Dermis microvascular lymphatic vessel endothelial cell (primary cell): Measurements from ENCODE around the gene GNAI2. TPM values are rescaled to one million over a fixed set of nuclear protein-coding genes. Genes with fewer than 3 reads are reported as not detected.
"Not testable (repeated sequence)": the region's sequence is repeated elsewhere in the genome, so short reads cannot be mapped to it uniquely, and the experiment has no call there.

Experiments
- DNase-seq, 2 donors: peaks; one replicate each; pipeline versions ENCODE4 v3.0.0 to v3.0.0-alpha.2; 2010; ENCODE audit warnings: low read depth in 2 of 2
- total RNA-seq: library from RNA; depleted of rRNA; stranded (reverse); fragments of >200 nt; gene quantifications from 2 replicates; pipeline ENCODE4 v1.2.1, GENCODE V29; 2014

Gene GNAI2
- total RNA-seq, 1 donor from 2014 or later, result 390 TPM

DNA sequence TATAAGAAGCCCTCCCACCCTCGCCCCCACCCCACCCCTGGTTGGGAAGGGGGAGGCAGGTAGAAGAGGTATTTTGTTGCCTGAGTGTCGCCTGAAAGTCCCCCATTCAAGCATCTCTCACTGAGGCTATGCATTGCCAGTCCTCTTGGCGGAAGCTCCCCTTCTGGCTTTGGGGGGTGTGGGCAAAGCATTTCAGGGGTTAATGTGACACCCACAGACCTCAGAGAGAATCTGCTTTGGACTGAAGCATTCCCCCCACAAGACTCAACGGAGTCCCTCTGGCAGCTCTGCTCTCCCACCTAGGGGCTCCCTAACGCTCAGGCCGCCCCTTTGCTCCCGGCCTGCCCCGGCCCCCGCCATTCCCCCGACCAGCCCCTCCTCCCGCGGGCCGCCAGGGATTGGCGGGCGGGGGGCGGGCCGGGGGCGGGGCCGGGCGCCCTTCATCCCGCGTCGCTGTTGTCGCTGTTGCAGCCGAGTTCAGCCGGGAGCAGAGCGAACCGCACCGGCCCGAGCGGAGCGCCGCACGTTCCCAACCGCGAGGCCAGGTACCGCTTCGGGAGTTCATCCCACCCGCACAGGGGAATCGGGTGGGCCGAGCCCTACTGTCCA, 31.1 kb upstream of the GNAI2 start, which contains the start of gene SLC38A3:
TSS of gene SLC38A3 (plus strand) at position 468 of the 609 bp plus-strand sequence. CDS start 8,929 bp downstream, outside the sequence.
- peak in 1 of 2 donors; percentile 26 for DNase-seq

DNA sequence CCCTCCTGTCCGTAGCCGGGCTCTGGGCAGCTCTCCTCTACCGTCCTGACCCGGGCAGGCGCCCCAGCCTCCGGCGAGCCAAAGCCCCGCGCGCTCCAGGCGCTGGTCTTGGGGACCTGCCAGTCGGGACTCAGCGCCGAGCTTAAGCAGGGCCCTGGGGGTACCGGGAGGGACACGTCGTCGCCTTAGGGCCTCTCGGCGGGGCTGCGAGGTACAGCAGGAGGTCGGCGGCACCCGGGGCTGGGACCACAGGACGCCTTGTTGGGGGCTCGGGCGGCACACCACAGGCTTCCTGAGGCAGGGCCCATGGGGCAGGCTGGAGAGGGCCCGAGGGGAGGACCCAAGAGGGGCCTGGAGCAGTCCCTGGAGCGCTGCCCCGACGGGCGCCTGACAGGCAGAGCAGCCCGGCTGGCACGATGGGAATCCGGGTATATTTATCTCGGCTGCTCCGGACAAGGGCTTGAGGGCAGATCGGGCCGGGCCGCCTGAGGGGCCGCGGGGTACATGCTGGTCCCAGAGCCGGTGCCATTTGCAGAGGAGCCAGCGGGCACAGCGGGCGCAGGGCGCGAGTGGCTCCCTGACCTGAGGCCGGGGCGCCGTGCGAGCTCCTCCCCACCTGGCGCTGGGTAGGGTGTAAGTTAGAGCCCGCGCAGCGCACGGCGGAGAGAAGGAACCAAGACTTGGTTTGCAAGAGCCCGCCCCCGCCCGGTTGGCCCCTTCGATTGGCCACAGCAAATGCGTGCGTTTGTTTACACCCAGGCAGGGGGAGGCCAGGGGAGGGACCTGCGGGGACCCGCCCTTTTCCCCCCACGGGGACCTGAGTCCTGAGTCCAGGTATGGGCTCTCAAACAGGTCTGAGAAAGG, 30.4 kb upstream of the GNAI2 start:
- DNase-seq, result peak in 1 of 2 donors; percentile 46

DNA sequence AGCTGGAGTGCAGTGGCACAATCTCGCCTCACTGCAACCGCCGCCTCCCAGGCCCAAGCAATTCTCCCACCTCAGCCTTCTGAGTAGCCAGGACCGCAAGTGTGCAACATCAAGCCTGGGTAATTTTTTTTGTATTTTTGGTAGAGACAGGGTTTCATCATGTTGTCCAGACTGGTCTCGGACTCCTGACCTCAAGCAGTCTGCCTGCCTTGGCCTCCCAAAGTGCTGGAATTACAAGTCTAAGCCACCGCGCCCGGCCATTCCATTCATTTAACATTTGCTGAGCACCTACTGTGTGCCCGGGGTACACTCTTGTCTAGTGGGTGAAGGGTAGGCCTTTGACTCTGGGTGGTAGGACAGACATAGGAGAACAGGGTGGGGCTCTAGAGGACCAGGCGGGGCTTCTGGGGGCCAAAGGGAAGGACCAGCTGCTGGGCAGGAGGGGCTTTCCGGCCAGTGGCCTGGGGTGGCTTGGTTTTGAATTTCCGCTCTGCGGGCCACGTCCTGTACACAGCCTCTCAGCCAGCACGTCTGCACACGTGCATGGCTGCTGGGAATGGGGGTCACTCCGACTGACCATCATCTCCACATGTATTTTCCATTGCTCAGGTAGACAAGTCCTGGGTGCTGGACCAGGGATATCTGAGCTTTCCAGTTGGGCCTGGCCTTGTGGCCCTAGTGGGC, 28.5 kb upstream of the GNAI2 start:
- no peak for DNase-seq

DNA sequence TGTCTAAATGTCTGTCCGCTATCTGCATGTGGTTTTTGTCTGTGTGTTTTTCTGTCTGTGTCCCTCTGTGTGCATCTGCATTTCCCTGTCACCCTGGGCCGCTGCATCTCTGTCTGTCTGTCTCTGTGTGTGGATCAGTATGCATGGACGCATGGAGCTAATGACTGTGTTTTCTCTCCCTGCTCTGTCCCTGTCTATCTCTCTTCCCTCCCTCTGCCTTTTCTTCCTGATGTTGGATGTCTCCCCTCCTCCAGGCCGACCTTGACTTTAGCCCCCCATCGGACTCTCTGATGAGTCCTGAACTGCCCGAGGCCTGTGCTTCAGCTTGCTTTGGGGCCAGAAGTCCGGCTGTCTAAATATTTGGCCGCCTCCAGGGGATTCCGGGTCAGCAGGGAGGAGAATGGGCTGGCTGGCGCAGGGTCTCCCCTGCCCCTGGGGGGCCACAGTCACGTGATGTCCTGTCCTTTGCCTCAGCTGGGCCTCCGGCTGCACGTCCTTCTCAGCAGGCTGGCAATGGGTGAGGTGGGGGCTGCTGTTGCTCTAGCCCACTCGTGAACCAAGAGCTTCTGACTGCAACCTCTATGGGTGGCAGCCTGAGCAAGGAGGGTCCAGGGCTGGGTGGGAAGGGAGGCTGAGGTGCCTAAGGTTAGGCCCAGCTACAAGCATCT, 27.2 kb upstream of the GNAI2 start:
- no peak for DNase-seq

DNA sequence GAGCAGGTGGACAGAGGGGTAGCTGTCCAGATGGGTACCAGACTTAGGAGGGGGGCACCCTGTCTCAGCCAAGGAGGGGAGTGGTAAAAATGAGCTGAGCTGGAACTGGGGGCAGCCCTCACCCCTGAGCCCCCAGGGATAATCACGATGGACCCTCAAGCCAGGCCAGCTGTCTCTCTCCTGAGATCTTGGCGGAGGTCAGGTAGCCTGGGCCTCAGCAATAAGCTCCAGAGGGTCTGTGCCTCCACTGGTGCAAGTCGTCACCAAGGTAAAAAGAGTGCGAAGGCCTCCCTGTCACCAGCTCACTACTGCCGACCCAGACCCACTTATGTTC, 25.9 kb upstream of the GNAI2 start:
- DNase-seq, result no peak

DNA sequence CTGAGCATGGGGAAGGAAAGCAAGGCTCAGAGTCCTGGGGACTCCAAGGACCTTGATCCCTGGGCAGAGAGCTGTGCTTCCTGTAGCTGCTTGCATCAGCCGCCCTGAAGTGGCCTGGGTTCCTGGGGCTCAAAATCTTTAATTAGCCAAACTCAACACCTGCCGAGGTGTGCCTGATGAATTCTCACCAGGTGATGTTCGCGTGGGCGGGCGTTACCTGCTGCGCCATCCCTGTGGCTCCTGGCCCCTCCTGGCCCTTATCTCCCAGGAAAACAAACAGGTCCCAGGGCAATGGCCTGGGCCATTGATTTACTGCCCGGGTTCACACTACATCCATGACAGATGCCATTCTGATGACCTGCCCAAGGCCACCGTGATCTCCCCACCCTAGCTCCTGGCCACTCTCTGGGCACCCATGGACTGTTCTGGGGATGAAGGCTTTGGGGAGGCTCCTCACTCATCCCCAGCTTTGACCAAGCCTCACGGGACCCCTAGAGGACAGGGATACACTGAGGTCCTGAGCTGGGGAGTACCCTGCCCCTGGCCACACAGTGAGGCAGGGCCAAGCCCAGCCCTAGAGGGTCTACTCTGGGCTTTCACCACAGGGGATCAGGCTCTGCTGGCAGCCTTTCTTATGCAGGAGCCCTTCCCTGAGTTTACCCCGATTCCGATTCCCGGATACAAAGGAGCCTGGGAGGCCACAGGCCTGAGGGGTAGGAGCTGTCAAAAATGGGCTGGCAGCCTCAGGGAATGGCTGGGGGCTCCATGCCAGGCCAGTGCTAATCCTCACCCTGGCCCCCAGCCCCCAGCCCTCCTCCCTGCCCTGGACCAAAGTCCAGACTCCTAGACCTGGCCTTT, 25.3 kb upstream of the GNAI2 start:
- DNase-seq, result no peak

DNA sequence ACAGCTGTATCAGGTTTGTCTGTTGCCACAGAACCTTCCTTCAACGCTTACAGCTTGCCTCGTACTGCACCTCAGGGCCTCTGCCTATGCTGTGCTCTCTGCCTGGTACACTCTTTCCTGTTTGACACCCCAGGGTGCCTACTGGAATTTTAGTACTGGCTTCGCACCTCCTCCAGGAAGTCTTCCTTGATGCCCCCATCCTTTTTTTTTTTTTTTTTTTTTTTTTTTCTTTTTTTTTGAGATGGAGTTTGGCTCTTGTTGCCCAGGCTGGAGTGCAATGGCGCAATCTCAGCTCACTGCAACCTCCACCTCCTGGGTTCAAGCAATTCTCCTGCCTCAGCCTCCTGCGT, 24.7 kb upstream of the GNAI2 start:
- not testable (repeated sequence) for DNase-seq

DNA sequence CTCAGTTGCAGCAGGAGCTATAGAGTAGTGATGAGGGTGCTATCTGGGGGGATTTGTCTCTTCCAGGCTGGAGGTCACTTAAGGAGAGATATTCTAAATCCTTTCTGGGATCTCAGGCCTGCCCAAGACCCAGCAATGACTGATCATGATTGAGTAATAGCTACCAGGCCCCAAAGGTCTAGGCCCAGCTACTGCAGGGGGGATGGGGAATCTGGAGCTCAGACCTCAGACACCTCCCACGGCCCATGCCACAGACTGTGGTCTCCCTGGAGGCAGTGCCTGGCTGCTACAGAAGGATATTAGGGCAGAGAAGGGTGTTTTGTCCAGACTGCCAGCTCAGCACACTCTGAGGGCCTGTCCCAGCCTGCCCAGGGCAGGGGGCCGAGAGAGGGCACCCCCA, 24.1 kb upstream of the GNAI2 start:
- no peak for DNase-seq

DNA sequence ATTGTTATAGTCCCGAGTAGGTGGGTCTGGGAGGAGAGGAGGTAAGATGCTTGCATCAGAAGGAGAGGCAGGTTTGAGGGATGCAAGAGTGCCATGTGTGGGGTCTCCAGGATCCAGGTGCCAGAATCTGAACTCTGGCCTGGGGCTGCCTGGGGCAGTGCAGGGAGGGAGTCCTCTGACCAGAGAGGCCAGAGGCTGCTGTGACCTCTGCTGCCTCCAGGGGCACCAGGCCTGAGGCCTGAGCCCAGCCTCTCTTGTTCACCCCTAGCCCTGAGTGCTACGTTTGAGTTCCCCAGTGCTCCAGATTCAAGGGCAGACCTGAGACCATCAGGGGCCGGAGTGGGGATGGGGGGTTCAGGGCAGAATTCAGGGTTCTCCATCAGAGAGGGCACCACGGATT, 23.5 kb upstream of the GNAI2 start:
- DNase-seq, result no peak

DNA sequence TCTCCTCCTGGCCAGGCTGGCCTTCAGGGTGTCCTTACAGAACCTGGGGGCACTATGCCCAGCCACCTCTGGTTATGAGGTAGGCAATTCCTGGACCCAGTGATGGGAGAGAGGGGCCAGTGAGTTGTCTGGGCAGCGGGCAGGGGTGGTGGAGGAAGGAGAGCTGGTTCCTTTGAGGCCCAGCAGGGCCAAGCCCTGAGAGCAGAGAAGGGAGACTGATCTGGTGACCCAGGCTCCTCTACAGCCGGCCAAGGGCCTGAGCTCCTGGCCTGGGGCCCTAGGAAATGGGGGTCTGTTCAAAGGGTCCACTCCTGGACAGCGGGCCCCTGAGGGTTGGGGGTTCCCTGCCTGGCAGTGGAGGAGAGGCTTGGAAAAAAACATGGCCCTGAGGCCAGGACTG, 23.0 kb upstream of the GNAI2 start:
- DNase-seq, result no peak

DNA sequence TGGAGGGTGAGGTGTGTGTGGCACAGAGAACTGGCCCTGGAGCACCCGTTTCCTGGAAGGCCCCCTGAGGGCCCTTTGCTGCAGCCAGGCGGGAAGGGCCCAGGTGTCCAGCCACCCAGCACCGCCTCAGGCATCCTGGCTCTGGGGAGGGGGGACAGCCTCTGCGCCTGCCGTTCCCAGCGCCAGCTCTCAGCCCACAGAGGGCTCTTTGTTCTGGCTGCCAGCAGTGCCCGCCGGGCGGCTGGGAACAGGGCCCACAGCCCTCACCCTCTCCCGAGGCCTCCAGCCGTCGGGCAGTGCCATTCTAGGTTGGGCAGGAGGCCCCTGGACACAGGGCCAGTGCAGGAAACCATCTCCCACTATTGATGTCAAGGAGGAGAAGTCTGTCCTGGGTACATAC, 22.6 kb upstream of the GNAI2 start:
- no peak for DNase-seq

DNA sequence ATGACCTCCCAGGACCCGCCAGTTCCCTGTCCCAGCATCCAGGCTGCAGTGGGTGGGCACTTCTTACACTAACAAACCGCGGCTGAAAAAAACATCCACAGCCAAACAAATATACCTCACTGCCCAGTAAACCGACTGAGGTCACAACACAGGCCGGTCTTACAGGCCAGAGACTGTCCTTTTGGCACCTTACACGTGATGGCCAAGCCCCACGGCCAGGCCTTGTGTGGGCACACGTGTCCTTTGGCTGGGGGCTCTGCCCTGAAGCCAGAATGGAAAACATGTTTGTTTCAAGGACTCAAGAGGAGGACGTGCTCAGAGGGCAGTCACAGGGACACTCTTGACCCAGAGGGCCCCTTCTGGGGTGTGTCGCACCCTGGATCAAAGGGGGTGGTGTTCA, 21.2 kb upstream of the GNAI2 start:
- no peak for DNase-seq

DNA sequence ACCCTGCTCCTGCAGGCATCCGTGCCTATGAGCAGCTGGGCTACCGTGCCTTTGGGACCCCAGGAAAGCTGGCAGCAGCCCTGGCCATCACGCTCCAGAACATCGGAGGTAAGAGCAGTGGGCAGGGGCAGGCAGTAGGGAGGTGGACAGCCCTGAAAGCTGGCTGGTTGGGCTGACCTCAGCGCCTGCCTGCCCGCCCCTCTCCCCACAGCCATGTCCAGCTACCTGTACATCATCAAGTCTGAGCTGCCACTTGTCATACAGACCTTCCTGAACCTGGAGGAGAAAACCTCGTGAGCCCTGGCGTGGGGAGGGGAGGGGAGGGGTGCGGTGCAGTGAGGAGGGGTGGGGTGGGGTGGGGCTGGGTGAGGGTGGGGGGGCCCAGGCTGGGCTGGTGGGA, 20.5 kb upstream of the GNAI2 start:
- DNase-seq, result no peak

DNA sequence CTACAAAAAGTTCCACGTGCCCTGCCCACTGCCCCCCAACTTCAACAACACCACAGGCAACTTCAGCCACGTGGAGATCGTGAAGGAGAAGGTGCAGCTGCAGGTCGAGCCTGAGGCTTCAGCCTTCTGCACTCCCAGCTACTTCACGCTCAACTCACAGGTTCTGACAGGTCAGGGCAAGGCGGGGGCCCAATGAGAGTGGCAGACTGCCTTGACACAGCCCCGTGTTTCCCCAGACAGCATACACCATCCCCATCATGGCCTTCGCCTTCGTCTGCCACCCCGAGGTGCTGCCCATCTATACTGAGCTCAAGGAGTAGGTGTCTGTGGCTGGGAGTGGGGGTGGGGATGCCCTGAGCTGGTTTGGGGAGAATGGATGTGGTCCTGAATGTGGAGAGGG, 18.3 kb upstream of the GNAI2 start:
- DNase-seq, result no peak

DNA sequence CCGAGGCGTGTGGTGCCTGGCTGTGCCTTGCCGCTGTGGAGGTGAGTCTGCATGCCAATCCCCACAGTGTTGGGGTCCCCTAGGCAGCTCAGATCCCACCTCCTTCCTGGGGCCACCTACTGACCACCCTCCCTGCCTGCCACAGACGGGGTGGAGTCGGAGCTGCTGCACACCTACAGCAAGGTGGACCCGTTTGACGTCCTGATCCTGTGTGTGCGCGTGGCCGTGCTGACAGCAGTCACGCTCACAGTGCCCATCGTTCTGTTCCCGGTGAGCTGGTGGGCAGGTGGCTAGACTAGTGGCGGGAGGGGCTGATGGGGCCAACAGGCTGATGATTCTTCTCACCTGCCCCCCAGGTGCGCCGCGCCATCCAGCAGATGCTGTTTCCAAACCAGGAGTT, 17.6 kb upstream of the GNAI2 start:
- DNase-seq, result no peak

DNA sequence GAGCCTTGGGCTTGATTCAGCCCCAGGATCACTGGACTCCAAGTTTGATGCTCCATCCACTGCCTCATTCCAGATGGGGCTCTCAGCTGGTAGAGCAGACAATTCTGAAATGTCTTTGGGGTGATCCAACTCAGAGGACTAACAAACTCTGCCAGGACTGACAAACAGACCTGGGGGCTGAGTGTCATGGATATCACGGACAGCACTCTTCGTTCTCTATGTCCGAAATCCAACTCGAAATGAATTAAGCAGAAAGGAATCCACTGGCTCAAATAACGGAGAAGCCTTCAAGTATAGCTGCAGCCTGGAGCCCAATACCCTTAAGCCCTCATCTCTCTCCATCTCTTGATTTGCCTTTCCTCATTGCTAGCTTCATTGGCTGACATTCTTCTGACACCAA, 16.7 kb upstream of the GNAI2 start:
- no peak for DNase-seq

DNA sequence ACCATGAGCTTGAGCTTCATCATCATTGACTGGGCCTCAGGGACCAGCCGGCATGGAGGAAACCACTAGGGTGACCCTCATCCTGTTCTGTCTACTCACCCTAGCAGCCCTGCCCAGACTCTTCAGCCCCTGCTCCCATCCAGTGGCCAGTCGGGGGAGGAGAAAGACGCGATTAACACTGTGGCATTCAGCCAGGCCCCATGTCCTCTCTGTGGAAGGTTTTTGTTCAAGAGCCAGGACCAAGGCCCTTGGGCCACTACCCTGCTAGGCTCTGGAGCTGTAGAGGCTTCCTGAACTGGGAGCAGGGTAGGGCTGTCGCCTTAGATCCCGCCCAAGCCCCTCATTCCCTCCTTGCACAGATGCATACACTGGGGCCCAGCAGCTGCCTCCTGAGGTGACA, 15.9 kb upstream of the GNAI2 start:
- DNase-seq, result no peak

DNA sequence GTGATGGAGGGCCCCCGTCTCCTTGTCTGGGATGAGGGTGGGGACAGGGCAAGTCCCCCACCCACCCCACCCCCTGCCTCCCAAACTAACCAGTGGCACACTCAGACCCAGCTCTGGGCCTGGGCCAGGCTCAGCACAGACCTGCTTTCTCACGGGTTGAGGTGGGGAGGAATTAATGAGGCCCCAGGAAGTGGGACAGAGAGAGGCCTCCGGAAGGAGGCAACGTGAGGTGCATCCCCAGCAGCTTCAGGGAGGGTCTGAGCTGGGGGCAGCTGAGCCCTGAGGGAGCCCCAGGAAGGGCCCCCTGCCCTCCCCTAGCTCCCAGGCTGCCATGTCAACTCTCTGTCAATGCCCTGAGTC, 15.0 kb upstream of the GNAI2 start:
- no peak for DNase-seq

DNA sequence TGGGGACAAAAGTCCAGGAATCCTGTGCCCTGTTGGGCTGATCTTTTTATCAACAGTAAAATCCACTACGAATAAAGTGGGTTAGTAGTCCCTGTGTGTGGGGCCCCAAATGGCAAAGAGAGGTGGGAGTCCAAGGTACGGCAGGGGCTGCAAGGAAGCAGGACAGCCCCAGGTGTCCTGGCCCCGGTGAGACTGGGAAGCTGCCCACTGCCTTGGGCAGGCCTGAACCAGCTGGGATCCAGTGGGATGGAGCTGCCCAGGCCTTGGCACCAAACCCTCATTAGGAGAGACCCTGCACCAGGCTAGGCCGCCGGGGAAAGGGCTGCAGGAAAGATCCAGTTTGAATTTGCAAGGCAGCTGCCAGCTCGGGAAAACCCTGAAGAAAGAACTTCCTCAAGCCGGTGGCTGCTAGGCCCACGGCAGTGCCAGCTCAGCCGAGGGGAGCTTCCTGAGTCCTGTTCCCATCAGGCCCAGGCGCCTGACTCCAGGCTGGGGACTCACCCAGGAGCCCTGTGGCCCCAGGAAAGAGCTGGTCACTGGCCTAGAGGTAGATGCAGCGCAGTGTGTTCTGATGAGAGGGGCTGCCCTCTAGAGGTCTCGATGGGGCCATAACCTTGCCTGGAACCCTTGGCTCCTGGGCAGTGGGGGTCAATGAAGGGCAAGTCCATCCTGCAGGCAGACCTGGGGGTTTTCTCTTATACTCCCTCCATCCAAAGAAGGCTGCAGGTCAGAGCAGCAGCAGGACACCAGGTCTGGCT, 14.4 kb upstream of the GNAI2 start:
- DNase-seq, result no peak

DNA sequence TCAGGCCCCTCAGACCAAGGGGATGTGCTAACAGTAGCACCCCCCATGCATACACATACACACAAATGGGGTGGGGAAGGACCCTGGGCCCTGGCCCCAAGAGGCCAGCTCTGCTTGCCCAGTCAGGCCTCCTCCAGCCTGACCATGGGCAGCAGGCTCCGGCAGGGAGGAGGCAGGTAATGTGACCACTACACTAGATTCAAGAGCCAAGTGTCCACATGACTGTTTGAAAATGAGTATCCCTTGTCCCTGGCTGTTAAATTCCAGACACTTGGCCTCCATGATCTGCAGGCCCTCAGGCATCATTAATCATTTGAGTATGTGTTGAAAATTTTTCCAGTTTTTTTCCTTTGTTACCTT, 13.9 kb upstream of the GNAI2 start:
- DNase-seq, result no peak

DNA sequence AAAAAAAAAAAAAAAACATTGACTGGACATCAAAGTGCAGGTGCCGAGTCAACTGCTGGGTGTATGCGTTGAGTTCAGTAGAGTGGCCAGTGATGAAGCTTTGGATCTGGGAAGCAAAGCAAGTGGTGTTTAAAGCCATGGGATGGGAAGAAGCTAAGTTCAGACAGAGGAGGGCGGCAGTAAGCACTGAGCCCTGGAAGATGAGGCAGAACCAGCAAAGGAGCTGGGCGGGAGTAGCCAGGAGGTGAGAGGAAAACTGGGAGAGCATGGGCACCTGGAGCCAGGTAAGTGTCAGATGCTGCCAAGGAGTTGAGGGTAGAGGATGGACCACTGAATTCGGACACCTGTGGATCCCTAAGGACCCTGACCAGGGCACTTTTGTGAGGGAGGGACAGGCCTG, 11.4 kb upstream of the GNAI2 start:
- no peak for DNase-seq
